Esophagus muscularis mucosa (tissue), 4 donors: ENCODE results near the gene MPZ. TPM values are rescaled to one million over a fixed set of nuclear protein-coding genes. Genes with fewer than 3 reads are reported as not detected.

Source experiments
- DNase-seq: peaks from one replicate; pipeline ENCODE4 v3.0.0-alpha.2; 2017; ENCODE audit errors: extremely low spot score
- H3K27ac ChIP-seq, 4 donors: fragments of 200-600 bp; sonication (generic); replicated peaks in 1 of 4; 1 replicate in 3 of 4; 2 replicates in 1 of 4; pipeline ENCODE4 v1.5.1; 2016 to 2019; ENCODE audit warnings: mild to moderate bottlenecking in 1 of 4
- H3K27me3 ChIP-seq, 4 donors: fragments of 200-600 bp; sonication (generic); one replicate each; pipeline versions ENCODE4 v1.5.1 to v1.6.0; 2016 to 2019
- H3K36me3 ChIP-seq, 4 donors: fragments of 200-600 bp; sonication (generic); one replicate each; pipeline ENCODE4 v1.5.1; 2016 to 2019
- H3K4me1 ChIP-seq, 4 donors: fragments of 200-600 bp; sonication (generic); one replicate each; pipeline ENCODE4 v1.5.1; 2016 to 2019
- H3K4me3 ChIP-seq, 4 donors: fragments of 200-600 bp; sonication (generic); 1 replicate in 2 of 4; 2 replicates in 2 of 4; pipeline ENCODE4 v1.5.1; 2016 to 2019; ENCODE audit warnings: mild to moderate bottlenecking in 4 of 4, moderate library complexity in 1 of 4
- H3K9me3 ChIP-seq, 4 donors: fragments of 200-600 bp; sonication (generic); 1 replicate in 3 of 4; 2 replicates in 1 of 4; pipeline ENCODE4 v1.5.1; 2016 to 2019
- CTCF ChIP-seq, 3 experiments: fragments of 200-600 bp in 2 of 3; fragments of 450-650 bp in 1 of 3; sonication (generic) in 2 of 3; IDR thresholded peaks; one replicate each; pipeline ENCODE4 v1.5.1; 2017 to 2019; ENCODE audit warnings: antibody characterized with exemption in 3 of 3, mild to moderate bottlenecking in 2 of 3, moderate library complexity in 1 of 3
- EP300 ChIP-seq: sonication (generic); formaldehyde crosslinking; IDR thresholded peaks from one replicate; pipeline ENCODE4 v1.6.1; 2017; ENCODE audit warnings: antibody characterized with exemption
- POLR2A ChIP-seq: fragments of 450-650 bp; IDR thresholded peaks from one replicate; pipeline ENCODE4 v1.6.1; 2017; ENCODE audit warnings: antibody characterized with exemption, moderate library complexity, mild to moderate bottlenecking, low read depth
- POLR2AphosphoS5 ChIP-seq, 2 donors: sonication (generic); formaldehyde crosslinking; IDR thresholded peaks; one replicate each; pipeline ENCODE4 v1.6.1; 2017; ENCODE audit warnings: antibody characterized with exemption in 2 of 2
- WGBS: methylation state at CpG from one replicate; pipeline ENCODE4 v1.1.5; 2018; 5-methylcytosine and 5-hydroxymethylcytosine counted together
- intact Hi-C: fragments of 100-400 bp; cut with DNase I; formaldehyde crosslinking; loops from one replicate; pipeline ENCODE4 v1.15.1; 2023
- total RNA-seq, 4 donors: library from RNA; depleted of rRNA; stranded (reverse); fragments of >200 nt; gene quantifications; one replicate each; pipeline versions ENCODE4 v1.1.0 to v1.2.1, GENCODE V29; 2016

MPZ gene
- total RNA-seq, 4 donors from 2014 or later = 7.5 to 18.4 (median 17.6) TPM

GRCh38 chr1:161304927-161305866 lies 4.6 kb downstream of the MPZ start:
- DNase-seq = no peak
- Histone ChIP-seq H3K4me3 (peak overlapping the region; percentile 65 to 84 (median 70)), H3K27ac (peak overlapping the region; percentile 35 to 66 (median 50)), H3K36me3 (no peaks in the 10 kb centered on the region), H3K27me3 (peaks cover 0 to 7% (median 0%) of the 10 kb centered on the region in 4 donors), H3K4me1 (peaks cover 20 to 36% (median 32%) of the 10 kb centered on the region in 4 donors), H3K9me3 (no peaks in the 10 kb centered on the region)
- intact Hi-C loops = loop anchor here (5.0 kb wide), 2 partner anchors 72 to 78 kb away; partner anchors contain the start of gene TOMM40L
- no peak for TF ChIP-seq POLR2AphosphoS5 (IDR thresholded peaks at IDR 0.05)
- no peak for TF ChIP-seq CTCF (IDR thresholded peaks at IDR 0.05)
- no peak for TF ChIP-seq EP300
- no peak for TF ChIP-seq POLR2A
- WGBS = 16% methylated on average over 17 of the region's 17 CpGs

- no peak overlapping the region for H3K4me3 ChIP-seq
- no peaks in the 10 kb centered on the region for H3K36me3 ChIP-seq
- H3K9me3 ChIP-seq = no peaks in the 10 kb centered on the region
- 89% methylated on average over 4 of the region's 4 CpGs for WGBS
- peaks cover 12 to 16% (median 14%) of the 10 kb centered on the region in 4 donors for H3K4me1 ChIP-seq
- H3K27ac ChIP-seq = no peak overlapping the region
- TF ChIP-seq POLR2AphosphoS5 (IDR thresholded peaks at IDR 0.05) (no peak), POLR2A (no peak), CTCF (IDR thresholded peaks at IDR 0.05) (no peak), EP300 (no peak)
- intact Hi-C loops = no loop called here
- no peaks in the 10 kb centered on the region for H3K27me3 ChIP-seq
- DNase-seq = no peak
Measured at GRCh38 chr1:161300478-161300877, 9.3 kb downstream of the MPZ start.

- H3K4me1 ChIP-seq = peaks cover under 1 to 5% (median 3%) of the 10 kb centered on the region in 4 donors
- no peaks in the 10 kb centered on the region for H3K27me3 ChIP-seq
- no peaks in the 10 kb centered on the region for H3K9me3 ChIP-seq
- WGBS = 88% methylated on average over 9 of the region's 9 CpGs
- no peak for DNase-seq
- H3K4me3 ChIP-seq = no peak overlapping the region
- H3K36me3 ChIP-seq = no peaks in the 10 kb centered on the region
- intact Hi-C loops = no loop called here
- no peak overlapping the region for H3K27ac ChIP-seq
- TF ChIP-seq CTCF (IDR thresholded peaks at IDR 0.05) = no peak
- no peak for TF ChIP-seq EP300
- no peak for TF ChIP-seq POLR2A
- TF ChIP-seq POLR2AphosphoS5 (IDR thresholded peaks at IDR 0.05) = no peak
Measured at GRCh38 chr1:161299347-161299746, 10.4 kb downstream of the MPZ start.

- Histone ChIP-seq H3K36me3 (no peaks in the 10 kb centered on the region), H3K4me1 (no peaks in the 10 kb centered on the region), H3K27ac (no peak overlapping the region), H3K4me3 (no peak overlapping the region), H3K27me3 (no peaks in the 10 kb centered on the region), H3K9me3 (no peaks in the 10 kb centered on the region)
- TF ChIP-seq POLR2AphosphoS5 (IDR thresholded peaks at IDR 0.05) (no peak), CTCF (IDR thresholded peaks at IDR 0.05) (no peak), EP300 (no peak), POLR2A (no peak)
- 84% methylated on average over 6 of the region's 6 CpGs for WGBS
- intact Hi-C loops = no loop called here
- no peak for DNase-seq
Measured at GRCh38 chr1:161298116-161298515, 11.7 kb downstream of the MPZ start.
